ENCODE measurements around the gene CDH4.

CDH4 gene

DNA sequence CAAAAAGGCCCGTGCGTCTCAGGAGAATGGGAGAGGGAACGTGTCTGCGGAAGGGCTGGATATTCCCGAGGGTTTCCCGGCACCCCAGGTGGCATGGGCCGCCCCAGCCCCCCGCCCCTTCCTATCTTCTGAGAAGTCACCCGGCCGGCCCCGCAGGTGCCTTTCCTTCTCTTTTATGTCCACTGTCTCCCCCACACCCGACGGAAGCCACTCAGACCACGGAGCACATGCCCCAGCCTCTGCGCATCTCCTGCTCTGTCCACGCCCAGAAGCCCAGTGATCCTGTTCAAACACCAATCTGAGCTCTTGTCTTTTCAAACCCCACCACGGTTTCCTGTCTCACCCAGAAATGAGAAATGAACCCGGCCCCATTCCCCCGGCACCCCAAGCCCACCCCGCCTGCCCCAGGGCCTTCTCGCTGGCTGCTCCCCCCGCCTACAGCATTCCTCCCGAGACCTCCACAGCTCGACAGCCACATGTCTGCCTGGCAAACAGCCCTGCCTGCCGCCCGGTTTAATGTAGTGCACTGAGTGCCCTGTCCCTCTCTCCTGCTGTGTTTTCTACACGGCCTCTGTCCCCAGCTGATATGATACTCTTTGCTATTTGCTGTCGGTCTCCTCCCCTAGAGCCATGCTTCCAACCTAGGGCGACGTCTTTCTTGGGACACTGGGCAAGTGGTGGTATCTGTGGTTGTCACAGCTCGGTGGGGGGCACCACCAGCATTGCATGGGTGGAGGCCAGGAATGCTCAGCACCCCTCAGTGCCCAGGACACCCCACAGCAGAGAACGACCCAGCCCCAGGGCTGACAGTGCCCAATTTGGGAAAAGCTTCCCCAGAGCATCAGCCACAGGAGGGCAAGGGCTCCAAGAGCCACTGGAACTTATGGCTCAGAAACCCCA is 630.9 kb downstream of the CDH4 start:
- DNase-seq (ENCODE audit: low spot score): no peak

DNA sequence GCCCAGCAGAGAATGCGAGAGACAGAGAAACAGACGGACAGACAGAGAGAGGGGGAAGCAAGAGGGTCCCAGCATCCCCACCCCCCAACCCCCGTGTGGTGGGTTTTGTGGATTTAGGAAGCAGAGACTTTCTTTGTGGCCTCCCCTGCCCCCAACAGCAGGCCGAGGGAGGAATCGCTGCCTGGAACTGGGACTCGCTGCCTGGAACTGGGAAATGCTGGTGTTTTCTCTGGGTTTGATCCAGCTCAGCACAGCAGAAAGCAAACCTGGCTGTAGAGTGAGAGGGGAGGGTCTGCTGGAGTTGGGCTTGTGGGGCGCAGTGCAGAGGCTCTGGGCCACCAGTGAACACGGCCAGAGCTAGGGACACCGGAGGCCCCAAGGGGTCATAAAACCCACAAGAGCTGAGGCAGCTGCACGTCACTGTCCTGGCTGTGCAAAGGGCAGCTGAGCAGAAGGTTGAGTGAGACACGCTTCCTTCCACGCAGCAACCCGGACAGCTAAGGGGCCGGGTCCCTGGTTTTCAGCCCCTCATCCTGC is 631.9 kb downstream of the CDH4 start:
- no peak for DNase-seq (ENCODE audit: low spot score)

DNA sequence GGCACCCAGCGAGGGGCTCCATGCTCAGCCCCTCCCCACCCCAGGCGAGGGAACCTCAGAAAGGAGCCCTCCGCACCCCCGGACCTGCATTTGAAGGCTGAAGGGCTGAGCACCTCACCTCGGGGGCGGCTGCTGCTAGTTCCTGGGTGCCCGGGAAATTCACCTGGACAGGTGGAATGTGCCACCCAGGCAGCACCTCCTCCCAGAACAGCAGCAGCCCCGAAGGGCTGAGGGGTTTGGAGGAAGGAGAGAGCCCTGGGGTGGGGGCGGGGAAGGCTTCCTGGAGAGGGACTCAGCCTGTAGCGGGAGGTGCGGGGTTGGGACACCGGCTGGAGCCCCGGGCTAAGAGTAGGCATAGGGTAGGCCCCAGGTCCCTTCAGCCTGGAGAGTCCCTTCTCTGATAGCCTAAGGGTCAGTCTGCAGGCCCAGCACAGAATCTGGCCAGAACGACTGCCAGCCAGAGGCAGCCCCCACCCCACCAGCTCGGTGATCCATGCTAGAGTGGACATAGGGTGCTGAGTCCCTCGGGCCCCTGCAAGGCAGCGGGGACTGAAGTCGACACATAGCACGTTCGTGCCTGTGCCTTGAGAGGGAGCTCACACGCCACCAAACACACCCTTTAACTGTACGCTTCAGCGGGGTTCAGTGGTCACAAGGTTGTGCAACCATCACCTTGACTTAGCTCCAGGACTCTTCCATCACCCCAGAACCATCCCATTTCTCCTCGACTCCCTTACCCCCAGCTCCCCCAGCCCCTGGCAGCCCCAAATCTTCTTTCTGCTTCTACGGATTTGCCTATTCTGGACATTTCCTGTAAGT is 632.7 kb downstream of the CDH4 start:
- no peak for DNase-seq (ENCODE audit: low spot score)

DNA sequence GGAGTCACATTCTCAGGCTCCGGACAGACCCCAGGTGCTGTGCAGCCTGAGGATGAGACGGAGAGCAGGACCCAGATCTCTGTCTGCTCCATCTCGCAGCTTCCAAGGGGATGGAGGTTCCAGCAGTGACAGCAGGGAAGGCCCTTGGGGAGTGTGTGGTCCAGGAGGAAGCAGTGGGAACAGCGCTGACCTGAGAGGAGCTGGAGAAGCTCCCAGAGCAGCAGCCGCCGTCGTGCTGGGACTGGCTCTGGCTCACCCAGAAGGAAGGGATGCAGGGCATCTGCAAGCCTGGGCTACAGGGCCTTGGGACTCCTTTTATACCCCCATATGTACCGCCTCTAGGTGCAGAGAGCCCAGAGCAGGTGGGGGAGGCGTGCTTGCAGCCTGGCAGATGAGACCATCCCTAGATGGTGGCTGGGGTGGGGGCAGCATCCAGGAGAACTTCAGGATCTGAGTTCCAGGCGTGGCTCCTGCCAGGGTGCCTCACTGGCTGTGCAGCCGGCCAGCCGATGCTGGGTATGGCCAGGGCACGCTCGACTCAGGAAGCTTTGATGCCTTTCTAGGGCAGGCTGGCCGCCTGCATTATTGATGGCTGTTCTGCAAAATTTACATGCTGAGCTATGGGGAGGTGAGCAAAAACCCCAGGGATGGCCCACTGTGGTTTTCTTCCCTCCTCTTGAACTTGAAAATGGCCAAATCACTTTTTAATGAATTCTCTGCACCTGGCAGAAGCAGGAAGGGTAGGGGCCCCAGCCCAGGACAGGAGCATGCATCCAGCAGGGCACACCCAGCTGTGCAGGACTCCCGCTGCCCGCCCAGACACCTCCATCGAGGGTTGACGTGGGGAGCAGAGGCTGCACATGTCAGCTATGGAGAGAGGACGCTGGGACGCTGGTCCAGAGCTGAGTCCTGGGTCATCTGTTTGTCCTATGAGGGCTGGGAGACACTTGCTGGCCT is 634.0 kb downstream of the CDH4 start:
- no peak for DNase-seq (ENCODE audit: low spot score)

DNA sequence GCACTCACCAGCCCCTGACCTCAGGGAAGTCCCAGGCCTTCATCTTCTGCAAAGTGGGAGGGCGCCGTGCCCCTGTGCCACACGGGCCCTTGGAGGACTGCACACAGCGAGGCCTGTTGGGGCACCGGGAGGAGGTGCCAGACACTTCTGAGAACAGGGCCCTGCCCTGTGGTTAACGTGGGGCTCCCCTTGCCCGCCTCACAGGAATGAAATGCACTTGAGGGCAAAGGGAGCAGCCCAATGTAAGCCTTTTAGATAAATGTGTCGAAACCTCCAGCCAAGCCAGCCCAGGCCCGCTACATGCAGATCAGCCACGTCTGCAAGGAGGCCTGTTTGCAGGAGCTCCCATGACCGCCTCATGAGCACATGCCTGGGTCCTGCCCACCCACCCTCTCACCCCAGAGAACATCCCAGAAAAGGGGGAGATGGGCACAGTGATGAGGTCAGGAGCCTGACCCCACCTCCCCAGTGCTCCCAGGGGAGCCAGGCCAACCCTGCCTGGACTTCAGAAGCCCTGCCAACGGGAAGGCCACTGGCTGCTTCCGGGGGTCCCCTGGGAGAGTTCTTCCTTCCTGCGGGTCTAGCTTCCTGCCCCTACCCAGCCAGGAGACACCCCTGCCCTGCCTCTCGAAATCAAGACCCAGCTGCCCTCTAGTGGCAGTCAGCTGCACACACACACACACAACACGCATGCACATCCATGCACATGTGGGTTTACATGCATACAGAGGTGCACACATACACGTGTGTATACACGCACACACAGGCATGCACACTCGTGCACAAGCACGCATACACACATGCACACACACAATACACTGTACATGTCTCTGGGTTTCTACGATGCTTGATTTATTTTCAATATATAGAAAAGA is 634.9 kb downstream of the CDH4 start:
- peak; percentile 33 for DNase-seq (ENCODE audit: low spot score)

DNA sequence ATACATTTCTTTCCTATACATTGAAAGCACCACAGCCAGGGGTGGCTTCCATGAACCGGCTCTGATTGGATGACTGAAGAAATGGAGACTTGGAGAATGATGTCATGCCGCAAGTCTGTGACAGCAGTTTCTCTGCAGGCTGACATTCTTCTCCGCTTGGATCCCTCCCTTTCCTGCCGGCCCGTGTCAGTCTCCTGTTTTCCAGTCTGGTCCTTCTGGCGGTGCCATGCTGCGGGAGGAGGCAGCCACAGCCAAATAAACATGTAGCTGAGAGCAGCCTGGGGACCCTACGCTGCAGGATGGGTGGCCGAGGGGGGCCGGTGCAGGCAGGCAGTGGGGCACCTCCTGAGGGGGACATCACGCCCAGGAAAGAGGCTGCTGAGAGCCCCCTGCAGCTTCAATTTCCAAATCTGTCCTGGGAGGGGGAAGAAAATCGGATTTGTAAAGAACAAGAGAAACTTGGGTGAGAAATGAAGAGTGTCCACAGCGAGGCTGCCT is 635.6 kb downstream of the CDH4 start:
- DNase-seq (ENCODE audit: low spot score): no peak

DNA sequence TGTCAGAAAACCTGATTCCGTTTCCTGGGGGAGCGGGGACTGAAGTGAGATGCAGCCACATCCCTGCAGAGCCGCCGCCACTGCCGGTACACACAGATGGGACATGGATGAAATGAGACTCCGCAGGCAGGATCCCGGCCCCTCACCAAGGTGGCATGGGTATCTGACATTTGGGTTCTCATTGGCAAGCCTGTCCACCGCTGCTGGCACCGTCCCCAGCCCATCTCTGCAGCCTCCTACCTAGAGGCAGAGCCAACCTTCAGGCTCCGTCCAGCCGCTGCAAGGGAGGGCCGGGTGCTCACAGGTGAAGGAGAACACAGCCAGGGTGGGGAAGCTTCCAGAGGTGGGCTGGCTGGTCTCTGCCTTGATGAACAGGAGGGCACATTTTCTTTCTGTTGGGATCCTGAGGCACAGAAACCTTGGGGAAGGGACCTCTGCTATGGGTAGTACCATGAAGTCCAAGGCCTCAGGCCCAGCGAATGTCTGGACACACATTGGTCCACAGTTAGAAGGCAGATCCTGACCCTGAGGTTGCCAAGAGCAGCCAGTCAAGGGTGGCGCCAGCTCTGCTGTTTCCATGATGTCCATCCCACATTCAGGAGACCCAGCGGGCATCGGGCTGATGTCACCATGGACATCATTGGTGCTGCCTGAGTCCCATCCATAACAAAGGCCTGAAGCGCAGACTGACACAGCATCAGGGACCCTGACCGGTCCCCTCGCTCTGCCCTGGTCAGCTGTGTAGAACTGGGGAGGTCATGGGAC is 636.2 kb downstream of the CDH4 start:
- DNase-seq (ENCODE audit: low spot score): no peak

DNA sequence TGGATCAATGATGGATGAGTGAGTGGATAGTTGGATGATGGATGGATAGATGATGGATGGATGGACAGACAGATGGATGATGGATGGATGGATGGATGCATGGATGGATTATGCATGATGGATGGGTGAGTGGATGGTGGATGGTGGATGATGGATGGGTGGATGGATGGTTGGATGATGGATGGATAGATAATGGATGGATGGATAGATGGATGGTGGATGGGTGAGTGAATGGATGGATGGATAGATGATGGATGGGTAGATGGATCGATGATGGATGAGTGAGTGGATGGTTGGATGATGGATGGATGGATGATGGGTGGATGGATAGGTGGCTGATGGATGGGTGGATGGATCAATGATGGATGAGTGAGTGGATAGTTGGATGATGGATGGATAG is 637.6 kb downstream of the CDH4 start:
- DNase-seq (ENCODE audit: low spot score): no peak

DNA sequence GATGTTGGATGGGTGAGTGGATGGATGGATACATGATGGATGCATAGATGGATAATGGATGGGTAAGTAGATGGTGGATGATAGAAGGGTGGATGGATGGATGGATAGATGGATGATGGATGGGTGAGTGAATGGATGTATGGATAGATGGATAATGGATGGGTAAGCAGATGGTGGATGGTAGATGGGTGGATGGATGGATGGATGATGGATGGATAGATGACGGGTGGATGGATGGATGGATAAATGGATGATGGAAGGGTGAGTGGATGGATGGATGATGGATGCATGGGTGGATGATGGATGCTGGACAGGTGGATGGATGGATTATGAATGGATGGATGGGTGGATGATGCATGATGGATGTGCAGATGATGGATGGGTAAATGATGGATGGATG is 638.1 kb downstream of the CDH4 start:
- no peak for DNase-seq (ENCODE audit: low spot score)

DNA sequence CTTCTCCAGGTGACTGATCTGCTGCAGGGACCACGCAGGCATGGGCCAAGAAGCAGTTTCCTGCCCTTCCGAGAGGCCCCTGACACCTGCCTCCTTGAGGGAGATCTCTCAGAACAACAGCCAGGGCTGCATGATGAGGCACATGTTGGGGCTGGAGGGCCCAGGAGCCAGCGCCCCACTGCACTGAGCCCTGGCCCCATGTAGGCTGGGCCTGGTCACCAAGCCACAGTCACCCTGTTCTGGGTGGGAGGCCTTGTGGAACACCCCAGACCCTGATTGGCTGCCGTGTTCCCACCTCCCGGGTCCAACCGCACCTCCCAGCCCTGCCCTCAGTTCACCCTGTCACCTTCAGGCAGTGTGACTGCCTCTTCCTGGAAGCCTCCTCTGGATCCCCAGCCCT is 639.4 kb downstream of the CDH4 start:
- no peak for DNase-seq (ENCODE audit: low spot score)

DNA sequence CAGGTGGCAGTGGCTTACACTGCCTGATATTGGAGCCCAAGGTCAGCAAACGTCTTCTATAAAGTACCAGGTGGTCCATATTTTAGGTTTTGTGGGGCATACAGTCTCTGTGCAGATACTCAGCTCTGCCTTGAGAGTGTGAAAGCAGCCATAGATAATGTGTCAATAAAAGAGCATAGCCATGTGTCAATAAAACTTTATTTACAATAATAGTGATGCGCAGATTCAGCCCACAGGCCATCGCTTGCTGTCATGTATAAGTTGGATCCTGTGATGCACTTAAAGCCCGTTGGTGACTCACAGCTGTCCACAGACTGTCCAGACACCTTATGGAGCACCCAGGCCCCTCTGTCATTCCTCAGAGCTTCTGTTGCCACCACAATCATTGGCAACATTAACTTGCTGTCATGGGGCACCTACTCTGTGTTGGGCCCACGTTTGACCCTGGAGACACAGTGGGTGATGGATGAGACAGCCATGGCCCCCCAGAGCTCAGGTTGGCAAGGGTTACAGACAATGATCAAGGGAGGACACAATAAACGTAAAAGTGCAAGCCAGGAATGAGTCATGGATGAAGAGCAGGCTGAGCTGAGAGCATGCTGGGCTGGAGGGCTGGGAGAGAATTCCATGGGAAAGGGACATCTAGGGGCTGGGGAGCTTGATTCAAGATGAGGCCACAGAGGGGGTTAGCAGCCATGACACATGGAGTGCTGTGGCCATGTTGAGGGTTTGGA is 640.0 kb downstream of the CDH4 start:
- no peak for DNase-seq (ENCODE audit: low spot score)

DNA sequence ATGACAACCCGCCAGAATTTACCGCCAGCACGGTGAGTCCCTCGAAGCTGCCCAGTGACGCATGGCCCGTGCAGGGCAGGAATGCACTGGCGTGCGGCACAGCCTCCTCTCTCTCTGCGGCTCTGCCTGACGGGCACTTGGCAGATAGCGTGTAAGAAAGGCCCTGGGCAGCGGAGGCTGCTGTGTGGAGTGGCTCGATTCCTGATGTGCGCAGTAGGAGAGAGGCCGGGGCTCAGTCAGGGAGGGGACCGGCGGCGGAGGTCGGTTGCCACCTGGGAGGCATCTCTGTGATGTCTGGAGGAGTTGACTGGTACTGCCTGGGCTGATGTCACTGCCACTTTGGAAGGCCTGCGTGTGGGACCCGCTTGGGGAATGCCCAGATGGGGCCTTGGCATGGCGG is 643.0 kb downstream of the CDH4 start:
- DNase-seq (ENCODE audit: low spot score): no peak

DNA sequence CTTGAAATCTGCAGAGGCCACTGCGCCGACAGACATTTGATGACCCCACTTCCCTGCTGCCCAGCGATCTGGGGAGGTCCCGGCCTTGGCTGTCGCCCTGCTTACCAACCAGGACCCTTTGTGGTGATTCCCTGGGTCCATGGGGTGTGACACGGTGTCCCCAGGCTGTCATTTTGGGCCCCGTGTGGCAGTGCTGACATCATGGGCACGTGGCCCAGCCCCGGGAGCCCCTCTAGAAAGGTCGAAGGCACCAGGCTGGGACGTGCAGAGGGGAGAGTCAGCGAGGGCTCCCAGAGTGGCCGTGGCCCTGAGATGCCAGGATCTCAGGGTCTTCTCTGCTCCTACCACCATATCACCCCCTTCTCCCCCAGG is 643.6 kb downstream of the CDH4 start:
- no peak for DNase-seq (ENCODE audit: low spot score)

DNA sequence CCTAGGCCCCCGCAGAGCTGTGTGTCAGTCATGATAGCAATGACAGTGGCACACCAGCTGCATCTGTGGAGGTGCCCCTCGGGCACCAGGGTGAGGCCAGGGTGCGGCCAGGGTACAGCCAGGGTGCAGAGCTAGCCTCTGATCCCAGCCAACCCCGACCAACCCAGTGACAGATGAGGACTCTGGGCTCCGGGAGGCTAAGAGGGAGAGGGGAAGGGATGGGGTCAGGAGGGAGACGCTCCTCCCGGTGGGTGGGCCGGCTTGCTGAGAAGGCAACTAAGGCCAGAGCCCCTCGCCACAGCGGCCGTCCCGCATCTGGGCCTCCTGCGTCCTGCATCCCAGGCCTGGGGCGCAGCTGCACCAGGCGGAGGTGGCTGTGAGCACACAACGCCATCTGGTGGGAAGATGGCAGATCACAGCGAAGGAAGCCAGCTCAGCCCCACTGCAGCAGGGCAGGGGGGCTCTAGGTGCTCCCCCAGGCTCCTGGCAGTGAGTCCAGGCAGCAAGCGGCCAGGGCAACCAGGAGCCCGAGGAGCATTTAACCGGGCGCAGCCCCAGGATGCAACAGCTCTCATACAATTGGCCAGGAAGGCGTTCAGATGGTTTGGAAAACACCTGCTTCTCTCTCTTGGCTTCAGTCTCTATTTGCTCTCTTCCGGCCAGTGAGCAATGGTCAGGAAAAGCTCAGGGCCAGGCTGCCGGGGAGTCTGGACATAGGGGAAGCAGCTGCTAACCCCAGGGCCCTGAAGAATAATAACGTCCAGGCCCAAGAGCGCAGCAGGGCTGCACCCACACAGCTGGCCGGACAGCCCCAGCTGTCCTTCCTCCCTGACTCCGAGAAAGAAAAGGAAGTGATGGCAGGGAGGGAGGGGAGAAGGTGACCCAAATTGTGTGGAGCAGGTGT is 644.2 kb downstream of the CDH4 start:
- peak; percentile 59 for DNase-seq (ENCODE audit: low spot score)

DNA sequence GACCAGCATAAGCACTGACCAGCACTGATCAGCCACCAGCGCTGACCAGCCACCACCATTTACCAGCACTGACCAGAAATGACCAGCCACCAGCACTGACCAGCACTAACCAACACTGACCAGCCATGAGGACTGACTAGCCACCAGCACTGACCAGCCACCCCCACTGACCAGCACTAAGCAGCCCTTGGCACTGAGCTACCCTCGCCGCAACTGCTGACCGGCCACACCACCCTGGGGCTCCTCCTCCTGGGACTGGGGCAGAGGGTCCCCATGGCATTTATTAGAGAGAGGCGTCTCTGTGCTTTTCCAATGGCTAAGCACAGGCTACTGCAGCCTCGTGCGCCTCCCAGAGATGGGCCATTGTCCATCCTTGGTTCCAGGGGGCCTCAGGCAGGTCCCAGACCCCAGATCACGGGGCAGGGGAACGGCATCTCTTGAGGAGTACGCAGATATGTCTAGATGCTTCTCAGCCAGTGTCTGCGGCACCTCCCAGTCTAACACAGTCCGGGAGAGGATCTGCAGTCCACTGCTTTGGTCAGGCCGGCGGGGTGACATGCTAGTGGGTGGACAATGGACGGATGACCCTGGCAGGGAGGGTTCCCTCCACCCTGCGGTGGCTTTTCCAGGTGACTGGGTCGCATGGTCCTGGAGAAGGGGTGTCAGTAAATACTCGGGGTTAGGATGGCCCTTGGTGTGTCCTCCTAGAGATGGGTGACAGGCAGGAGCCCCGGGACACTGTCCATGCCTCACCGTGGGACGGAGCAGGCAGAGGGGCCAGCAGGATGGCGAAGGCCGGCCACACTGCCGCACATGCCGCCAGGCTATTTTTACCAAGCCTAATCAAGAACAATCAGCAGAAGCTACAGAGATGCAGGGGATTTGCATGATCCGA is 645.6 kb downstream of the CDH4 start:
- no peak for DNase-seq (ENCODE audit: low spot score)

DNA sequence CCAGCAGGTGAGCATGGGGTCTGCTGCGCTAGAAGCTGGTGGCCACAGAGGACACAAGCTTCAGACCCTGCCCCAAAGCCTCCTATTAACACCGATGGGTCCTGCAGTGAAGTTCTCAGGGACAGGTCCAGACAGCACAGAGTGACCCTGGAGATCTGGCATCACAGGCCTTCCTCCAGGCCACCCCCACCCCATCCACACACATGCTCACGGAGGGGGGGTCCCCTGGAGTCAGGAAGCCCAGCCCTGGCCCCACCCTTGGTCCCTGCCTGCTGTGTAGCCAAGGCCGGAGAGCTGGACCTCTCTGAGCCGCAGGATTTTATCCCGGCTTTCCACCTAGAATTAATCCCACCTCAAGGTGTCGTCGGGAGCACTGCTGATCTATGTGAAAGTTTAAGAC is 646.3 kb downstream of the CDH4 start:
- no peak for DNase-seq (ENCODE audit: low spot score)
